ENCODE measurements around the gene PGLYRP3. TPM values are rescaled to one million over a fixed set of nuclear protein-coding genes. Genes with fewer than 3 reads are reported as not detected.

The PGLYRP3 gene
- total and polyA plus RNA-seq, 2 of the 8 experiments (the other 6 are each of a cell fraction or from before 2014, with no cell fraction given), result not detected

DNA sequence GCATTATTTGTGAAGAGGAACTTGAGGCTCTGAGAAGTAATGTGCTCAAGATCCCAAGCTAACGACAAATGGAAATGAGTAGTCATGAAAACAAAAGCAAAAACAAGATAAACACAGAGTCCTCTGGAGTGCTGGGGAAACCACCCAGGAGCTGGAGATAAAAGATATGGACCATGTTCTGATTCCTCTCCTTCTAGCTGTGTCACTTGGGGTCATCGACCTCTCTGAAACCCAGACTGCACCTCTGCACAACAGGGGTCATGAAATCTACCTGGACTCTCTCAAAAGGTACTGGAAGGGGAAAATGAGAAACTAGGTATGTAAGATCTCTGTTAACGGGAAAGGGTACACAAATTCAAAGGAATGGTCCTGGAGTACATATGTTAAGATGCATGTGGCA, 29.4 kb upstream of the PGLYRP3 start:
- Histone ChIP-seq H3K23ac (ENCODE audit: insufficient read length) (no peak overlapping the region), H2BK5ac (ENCODE audit: low read depth, low read length) (no peak overlapping the region), H4K20me1 (replicated peaks in 1 of 2; ENCODE audit: control insufficient read depth in 1 of 2, insufficient read depth in 2 of 2, low read length in 2 of 2) (no peaks in the 10 kb centered on the region), H2BK20ac (ENCODE audit: low read length) (no peak overlapping the region), H2BK15ac (ENCODE audit: low read length) (no peak overlapping the region), H4K8ac (ENCODE audit: extremely low read depth, insufficient read depth, low read length) (no peak overlapping the region), H3K56ac (replicated peaks; ENCODE audit: insufficient read length, low read depth, low read length) (no peak overlapping the region), H3K4me3 (ENCODE audit: extremely low read depth in 1 of 4, insufficient read depth in 2 of 4, low read depth in 3 of 4, low read length in 4 of 4) (no peak overlapping the region), H3K4me2 (ENCODE audit: insufficient read depth in 1 of 2, low read depth in 2 of 2, low read length in 2 of 2) (no peak overlapping the region), H2BK120ac (replicated peaks; ENCODE audit: low read depth, low read length) (no peak overlapping the region), H3K23me2 (ENCODE audit: low read depth, low read length) (no peaks in the 10 kb centered on the region), H4K5ac (ENCODE audit: insufficient read length, low read depth, low read length) (no peak overlapping the region), H3K14ac (ENCODE audit: insufficient read length) (no peak overlapping the region), H2BK12ac (ENCODE audit: low read depth, low read length) (no peak overlapping the region), H3K4ac (replicated peaks; ENCODE audit: insufficient read length, low read depth, low read length) (no peak overlapping the region), H3K27me3 (replicated peaks in 1 of 4; ENCODE audit: control insufficient read depth in 3 of 4, extremely low read depth in 1 of 4, insufficient read depth in 3 of 4, low read length in 3 of 4) (peaks cover 0 to 2% (median 0%) of the 10 kb centered on the region in 4 experiments; a peak in 1 of 7 replicates), H3K18ac (ENCODE audit: extremely low read depth, low read length) (no peak overlapping the region), H3K27ac (ENCODE audit: low read depth, low read length) (no peak overlapping the region), H2AK5ac (ENCODE audit: low read depth, low read length) (no peak overlapping the region), H3K79me1 (ENCODE audit: low read depth, low read length) (no peaks in the 10 kb centered on the region), H2AFZ (ENCODE audit: low read length) (no peak overlapping the region), H3K36me3 (ENCODE audit: control insufficient read depth in 2 of 4, insufficient read depth in 4 of 4, low read length in 3 of 4) (no peaks in the 10 kb centered on the region), H3K9me3 (ENCODE audit: insufficient read depth in 2 of 2, low read depth in 1 of 2, low read length in 1 of 2) (peaks cover 0 to 4% of the 10 kb centered on the region in 2 experiments; a peak in 1 of 4 replicates), H4K91ac (replicated peaks; ENCODE audit: insufficient read length, low read length) (no peak overlapping the region), H3K4me1 (replicated peaks in 1 of 4; ENCODE audit: control insufficient read depth in 3 of 4, insufficient read depth in 4 of 4, low read length in 3 of 4) (no peaks in the 10 kb centered on the region; a peak in 1 of 7 replicates), H3K79me2 (ENCODE audit: control insufficient read depth in 1 of 2, insufficient read depth in 2 of 2, low read length in 2 of 2) (no peaks in the 10 kb centered on the region), H3K9ac (replicated peaks in 1 of 4; ENCODE audit: extremely low read depth in 1 of 4, low read depth in 3 of 4, low read length in 3 of 4) (no peak overlapping the region)
- TF ChIP-seq, protein P1, sequence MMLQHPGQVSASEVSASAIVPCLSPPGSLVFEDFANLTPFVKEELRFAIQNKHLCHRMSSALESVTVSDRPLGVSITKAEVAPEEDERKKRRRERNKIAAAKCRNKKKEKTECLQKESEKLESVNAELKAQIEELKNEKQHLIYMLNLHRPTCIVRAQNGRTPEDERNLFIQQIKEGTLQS (IDR thresholded peaks at IDR 0.05; ENCODE audit: insufficient read depth, low read depth, low read length), result no peak
- TF ChIP-seq SIN3A (conservative IDR thresholded peaks at IDR 0.05 in 1 of 2, IDR thresholded peaks at IDR 0.05 in 1 of 2; ENCODE audit: low read depth in 1 of 2, low read length in 2 of 2), result no peak
- TF ChIP-seq, protein P2, sequence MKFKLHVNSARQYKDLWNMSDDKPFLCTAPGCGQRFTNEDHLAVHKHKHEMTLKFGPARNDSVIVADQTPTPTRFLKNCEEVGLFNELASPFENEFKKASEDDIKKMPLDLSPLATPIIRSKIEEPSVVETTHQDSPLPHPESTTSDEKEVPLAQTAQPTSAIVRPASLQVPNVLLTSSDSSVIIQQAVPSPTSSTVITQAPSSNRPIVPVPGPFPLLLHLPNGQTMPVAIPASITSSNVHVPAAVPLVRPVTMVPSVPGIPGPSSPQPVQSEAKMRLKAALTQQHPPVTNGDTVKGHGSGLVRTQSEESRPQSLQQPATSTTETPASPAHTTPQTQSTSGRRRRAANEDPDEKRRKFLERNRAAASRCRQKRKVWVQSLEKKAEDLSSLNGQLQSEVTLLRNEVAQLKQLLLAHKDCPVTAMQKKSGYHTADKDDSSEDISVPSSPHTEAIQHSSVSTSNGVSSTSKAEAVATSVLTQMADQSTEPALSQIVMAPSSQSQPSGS (IDR thresholded peaks at IDR 0.05; ENCODE audit: low read length), result no peak
- CTCF ChIA-PET (ENCODE audit: partially characterized antibody), result interaction anchor here (0.6 to 1.3 kb wide), 3 partner anchors 11 to 169 kb away, joined by 3 to 4 read pairs (median 3); partner anchors contain the start of gene PGLYRP3
- no peak for DNase-seq (ENCODE audit: low read depth in 1 of 2, low spot score in 2 of 2)
- WGBS, 2 experiments (ENCODE audit: extremely low coverage in 1 of 2, insufficient coverage in 1 of 2, insufficient read length in 1 of 2, insufficient replicate concordance in 2 of 2, low coverage in 1 of 2, low lambda C conversion rate in 2 of 2, missing lambda C conversion rate in 1 of 2), result 86% methylated on average over 3 of the region's 3 CpGs; no CpG with 5 or more reads in 1 of the 2 experiments
- FAIRE-seq, result no peak
- POLR2A ChIA-PET (ENCODE audit: partially characterized antibody), result no interaction called here

Measured in H1 (cell line).